HCT116 (cell line): Measurements from ENCODE around the gene CARNS1.

Source experiments
- CTCF ChIP-seq, 3 experiments: fragments of 200-600 bp in 1 of 3; sonication (generic) in 1 of 3; IDR thresholded peaks in 2 of 3; conservative IDR thresholded peaks in 1 of 3; 2 replicates each; pipeline ENCODE4 v1.5.1; 2012 to 2017; ENCODE audit warnings: low read depth in 2 of 3, low read length in 2 of 3, antibody characterized with exemption in 1 of 3, borderline replicate concordance in 1 of 3, control low read depth in 1 of 3, mild to moderate bottlenecking in 1 of 3, mixed read lengths in 1 of 3, mixed run types in 1 of 3, moderate library complexity in 1 of 3; ENCODE audit not compliant: insufficient read depth in 1 of 3
- POLR2A ChIP-seq: IDR thresholded peaks from 2 replicates; pipeline ENCODE4 v1.7.0; 2011; ENCODE audit warnings: borderline replicate concordance; ENCODE audit not compliant: insufficient read depth, insufficient read length; ENCODE audit errors: extremely low read depth
- SP1 ChIP-seq: IDR thresholded peaks from 2 replicates; pipeline ENCODE4 v1.6.1; 2012; ENCODE audit warnings: low read depth

GRCh38 chr11:67448220-67448609 lies 32.7 kb downstream of the CARNS1 start:
- TF ChIP-seq CTCF (IDR thresholded peaks at IDR 0.05 in 2 of 3, conservative IDR thresholded peaks at IDR 0.05 in 1 of 3; ENCODE audit: borderline replicate concordance in 1 of 3, insufficient read depth in 1 of 3, low read depth in 2 of 3, low read length in 2 of 3) (no peak), POLR2A (no peak), SP1 (no peak)
